ENCODE measurements around the gene SPIN1. TPM values are rescaled to one million over a fixed set of nuclear protein-coding genes. Genes with fewer than 3 reads are reported as not detected.
A peak's percentile ranks its signal among the peaks of the same experiment; 100 is the strongest.
"Not testable (repeated sequence)": the region's sequence is repeated elsewhere in the genome, so short reads cannot be mapped to it uniquely, and the experiment has no call there.

Gene SPIN1
- total RNA-seq, 2 experiments from 2014 or later = 30.0 to 33.1 TPM

- peaks cover 14% of the 10 kb centered on the region for H3K9me3 Mint-ChIP-seq
- POLR2A ChIA-PET = no interaction called here
These were observed 15.2 kb upstream of the SPIN1 start for GRCh38 chr9:88373045-88373444.

DNA sequence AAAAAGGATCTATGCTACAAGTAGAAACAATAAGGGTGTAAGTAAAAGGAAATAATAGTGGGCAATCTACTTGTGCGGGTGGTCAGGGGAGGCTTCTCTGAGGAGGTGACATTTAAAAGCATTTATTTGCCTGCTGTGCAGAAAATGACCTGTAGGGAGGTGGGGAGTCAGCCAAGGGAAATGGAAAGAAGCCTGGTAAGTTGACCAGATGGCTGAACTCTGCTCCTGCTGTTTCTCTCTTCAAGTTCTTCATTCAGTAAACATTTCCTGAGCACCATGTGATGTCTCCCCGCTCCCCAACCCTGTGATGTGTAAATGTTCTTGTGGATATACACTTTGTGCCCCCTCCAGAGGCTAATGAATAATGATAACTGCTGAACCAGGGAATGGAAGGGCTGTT, 9.9 kb upstream of the SPIN1 start:
- no peaks in the 10 kb centered on the region for H3K4me1 Mint-ChIP-seq
- CTCF ChIA-PET = no interaction called here
- POLR2A ChIA-PET = no interaction called here
- no peak overlapping the region for H3K4me3 Mint-ChIP-seq
- peaks cover 10% of the 10 kb centered on the region for H3K9me3 Mint-ChIP-seq
- no peak overlapping the region for H3K27ac Mint-ChIP-seq
- DNase-seq = no peak
- H3K27me3 Mint-ChIP-seq = peaks cover 3% of the 10 kb centered on the region
- H3K36me3 Mint-ChIP-seq (ENCODE audit: low read depth) = no peaks in the 10 kb centered on the region

More at GRCh38 chr9:88373045-88373444, 15.2 kb upstream of the SPIN1 start:
- Mint-ChIP-seq H3K36me3 (ENCODE audit: low read depth) (no peaks in the 10 kb centered on the region), H3K4me1 (no peaks in the 10 kb centered on the region), H3K27ac (no peak overlapping the region), H3K27me3 (peaks cover 8% of the 10 kb centered on the region), H3K4me3 (no peak overlapping the region)
- CTCF ChIA-PET = no interaction called here
- no peak for DNase-seq

DNA sequence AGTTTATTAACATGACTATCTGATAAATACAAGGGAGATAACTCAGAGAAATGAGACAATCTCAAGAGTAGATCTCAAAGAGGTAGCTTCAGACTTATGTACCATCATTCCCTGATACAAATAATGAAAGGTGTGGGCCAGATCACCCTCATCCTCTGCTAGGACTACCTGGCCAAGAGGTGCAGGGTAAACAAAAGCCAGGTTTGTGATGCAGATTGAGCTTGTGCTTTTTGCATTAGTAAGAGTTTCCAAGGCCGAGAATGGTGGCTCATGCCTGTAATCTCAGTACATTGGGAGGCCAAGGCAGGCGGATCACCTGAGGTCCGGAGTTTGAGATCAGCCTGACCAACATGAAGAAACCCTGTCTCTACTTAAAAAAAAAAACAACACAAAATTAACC, 8.9 kb upstream of the SPIN1 start:
- CTCF ChIA-PET = no interaction called here
- H3K4me1 Mint-ChIP-seq = no peaks in the 10 kb centered on the region

GRCh38 chr9:88380118-88380517, 8.1 kb upstream of the SPIN1 start:
- H3K36me3 Mint-ChIP-seq (ENCODE audit: low read depth) = no peaks in the 10 kb centered on the region
- H3K27ac Mint-ChIP-seq = no peak overlapping the region
- ChIA-PET CTCF (no interaction called here), POLR2A (no interaction called here)
- peaks cover 5% of the 10 kb centered on the region for H3K9me3 Mint-ChIP-seq
- no peaks in the 10 kb centered on the region for H3K4me1 Mint-ChIP-seq
- DNase-seq = no peak
- no peak overlapping the region for H3K4me3 Mint-ChIP-seq
- H3K27me3 Mint-ChIP-seq = peaks cover 2% of the 10 kb centered on the region

More for the DNA sequence above, 8.9 kb upstream of the SPIN1 start:
- Mint-ChIP-seq H3K27me3 (peaks cover 3% of the 10 kb centered on the region), H3K27ac (no peak overlapping the region), H3K4me3 (no peak overlapping the region), H3K9me3 (peaks cover 7% of the 10 kb centered on the region), H3K36me3 (ENCODE audit: low read depth) (no peaks in the 10 kb centered on the region)
- POLR2A ChIA-PET = no interaction called here
- DNase-seq = no peak

DNA sequence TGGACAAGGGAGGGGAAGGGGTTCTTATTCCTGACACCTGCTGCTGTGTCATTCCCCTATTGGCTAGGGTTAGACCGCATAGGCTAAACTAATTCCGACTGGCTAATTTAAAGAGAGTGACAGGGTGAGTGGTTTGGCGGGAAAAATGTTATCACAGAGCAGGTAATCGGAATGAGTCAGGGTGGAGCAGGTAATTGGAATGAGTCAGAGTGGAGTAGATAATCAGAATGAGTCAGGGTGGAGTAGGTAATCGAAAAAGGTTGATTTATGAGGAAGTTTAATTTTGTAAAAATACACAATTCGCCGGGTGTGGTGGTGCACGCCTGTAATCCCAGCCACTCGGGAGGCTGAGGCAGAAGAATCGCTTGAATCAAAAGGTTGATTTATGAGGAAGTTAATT, 6.9 kb upstream of the SPIN1 start:
- CTCF ChIA-PET; H3K4me1 Mint-ChIP-seq; H3K9me3 Mint-ChIP-seq; H3K27me3 Mint-ChIP-seq; H3K36me3 Mint-ChIP-seq (ENCODE audit: low read depth); POLR2A ChIA-PET; H3K27ac Mint-ChIP-seq; DNase-seq; H3K4me3 Mint-ChIP-seq: not testable (repeated sequence)

GRCh38 chr9:88383176-88383575, 5.1 kb upstream of the SPIN1 start:
- CTCF ChIA-PET = interaction anchor here (0.9 to 1.8 kb wide), 2 partner anchors 13 to 207 kb away, joined by 3 to 7 read pairs; no protein-coding TSS in a partner anchor
- H3K27me3 Mint-ChIP-seq = no peaks in the 10 kb centered on the region

DNA sequence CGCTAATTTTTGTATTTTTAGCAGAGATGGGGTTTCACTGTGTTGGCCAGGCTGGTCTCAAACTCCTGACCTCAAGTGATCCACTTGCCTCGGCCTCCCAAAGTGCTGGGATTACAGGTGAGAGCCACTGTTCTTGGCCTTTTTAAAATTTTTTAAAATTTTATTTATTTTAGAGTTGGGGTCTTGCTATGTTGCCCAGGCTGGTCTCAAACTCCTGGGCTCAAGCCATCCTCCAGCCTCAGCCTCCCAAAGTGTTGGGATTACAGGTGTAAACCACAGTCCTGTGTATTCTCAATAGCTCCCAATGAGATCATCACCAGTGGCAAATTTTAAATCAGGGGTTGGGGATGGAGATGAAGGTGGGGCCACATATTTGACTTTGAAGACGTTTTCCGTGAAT, 2.1 kb upstream of the SPIN1 start:
- Mint-ChIP-seq H3K4me3 (peak overlapping the region; percentile 6), H3K4me1 (peaks cover 28% of the 10 kb centered on the region)
- H3K27me3 Mint-ChIP-seq; H3K9me3 Mint-ChIP-seq; DNase-seq; CTCF ChIA-PET; H3K27ac Mint-ChIP-seq; H3K36me3 Mint-ChIP-seq (ENCODE audit: low read depth); POLR2A ChIA-PET: not testable (repeated sequence)

More at GRCh38 chr9:88383176-88383575, 5.1 kb upstream of the SPIN1 start:
- no peaks in the 10 kb centered on the region for H3K9me3 Mint-ChIP-seq
- POLR2A ChIA-PET = no interaction called here
- H3K36me3 Mint-ChIP-seq (ENCODE audit: low read depth) = no peaks in the 10 kb centered on the region
- H3K27ac Mint-ChIP-seq = no peak overlapping the region
- peaks cover 12% of the 10 kb centered on the region for H3K4me1 Mint-ChIP-seq
- DNase-seq = no peak
- H3K4me3 Mint-ChIP-seq = no peak overlapping the region

DNA sequence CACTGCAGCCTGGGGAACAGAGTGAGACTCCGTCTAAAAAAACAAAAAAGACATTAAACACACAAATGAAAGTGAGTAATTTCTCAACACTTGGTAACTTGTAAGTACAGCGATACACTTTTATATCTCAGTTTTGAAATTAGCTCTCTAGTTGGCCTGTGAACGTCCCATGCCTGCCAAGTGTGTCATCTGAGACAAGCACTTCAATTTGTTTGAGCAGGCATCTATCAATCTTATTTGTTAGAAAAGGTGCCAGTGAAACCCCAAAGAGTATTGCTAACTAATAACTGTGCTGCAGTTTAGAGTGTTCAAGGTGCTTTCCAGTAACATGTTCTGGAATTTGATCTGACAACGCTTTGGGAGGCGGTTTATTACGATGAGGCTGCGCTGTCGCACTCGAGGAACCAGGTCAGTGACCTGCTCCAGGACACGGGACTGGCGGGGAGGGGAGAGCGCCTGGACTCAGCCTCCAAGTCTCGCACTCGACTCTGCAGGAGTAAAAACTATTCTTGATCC, 1.1 kb upstream of the SPIN1 start:
- Mint-ChIP-seq H3K9me3 (no peaks in the 10 kb centered on the region), H3K4me1 (peaks cover 30% of the 10 kb centered on the region), H3K27ac (peak overlapping the region; percentile 90), H3K36me3 (ENCODE audit: low read depth) (peaks cover 3% of the 10 kb centered on the region), H3K4me3 (peak overlapping the region; percentile 80), H3K27me3 (no peaks in the 10 kb centered on the region)
- POLR2A ChIA-PET = no interaction called here
- no peak for DNase-seq
- CTCF ChIA-PET = interaction anchor here (1.3 kb wide), 1 partner anchor 18 kb away, joined by 3 read pairs; no protein-coding TSS in a partner anchor

DNA sequence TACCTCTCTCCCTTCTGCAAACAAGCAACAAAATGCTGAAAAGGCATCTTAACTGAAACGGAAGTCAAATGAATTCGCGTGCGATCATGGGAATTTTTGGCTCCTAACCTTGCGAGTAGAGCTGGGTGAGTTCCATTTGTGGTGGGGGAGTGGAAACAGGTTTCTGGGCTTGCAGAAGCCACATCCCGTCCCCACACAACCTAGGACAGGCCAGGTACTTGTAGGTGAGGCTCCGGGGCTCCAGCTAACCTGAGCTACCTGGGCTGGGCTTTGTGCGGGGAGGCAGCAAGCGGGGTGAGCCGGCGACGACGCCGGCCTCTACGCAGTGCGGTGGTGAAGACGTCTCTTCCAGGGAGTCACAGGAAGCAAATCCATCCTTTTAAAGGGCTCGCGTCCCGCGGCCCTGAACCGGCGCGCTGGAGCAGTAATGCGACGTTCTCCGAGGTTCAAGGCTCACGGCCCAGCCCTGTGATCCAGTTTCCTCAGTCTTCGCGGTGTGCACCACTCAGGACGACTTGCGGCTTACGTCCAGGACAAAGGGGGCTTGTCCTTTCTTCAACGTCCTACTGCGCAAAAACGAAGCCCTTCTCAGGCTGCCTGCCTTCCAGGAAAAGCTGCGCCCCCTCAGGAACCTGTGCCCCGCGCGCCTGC, 567 bp upstream of the SPIN1 start:
- peak overlapping the region; percentile 90 for H3K27ac Mint-ChIP-seq

GRCh38 chr9:88388886-88389605, 802 bp downstream of the SPIN1 start:
- H3K27me3 Mint-ChIP-seq = no peaks in the 10 kb centered on the region
- POLR2A ChIA-PET = no interaction called here
- H3K4me3 Mint-ChIP-seq = peak overlapping the region; percentile 90
- H3K9me3 Mint-ChIP-seq = no peaks in the 10 kb centered on the region
- CTCF ChIA-PET = no interaction called here
- peak overlapping the region; percentile 92 for H3K27ac Mint-ChIP-seq
- peak; percentile 37 for DNase-seq
- peaks cover 5% of the 10 kb centered on the region for H3K36me3 Mint-ChIP-seq (ENCODE audit: low read depth)
- H3K4me1 Mint-ChIP-seq = peaks cover 35% of the 10 kb centered on the region

More for the DNA sequence above, 567 bp upstream of the SPIN1 start:
- Mint-ChIP-seq H3K9me3 (no peaks in the 10 kb centered on the region), H3K4me3 (peak overlapping the region; percentile 80), H3K27me3 (no peaks in the 10 kb centered on the region), H3K36me3 (ENCODE audit: low read depth) (peaks cover 5% of the 10 kb centered on the region), H3K4me1 (peaks cover 32% of the 10 kb centered on the region)
- peak; percentile 44 for DNase-seq
- POLR2A ChIA-PET = no interaction called here
- CTCF ChIA-PET = interaction anchor here (1.3 kb wide), 1 partner anchor 19 kb away, joined by 3 read pairs; no protein-coding TSS in a partner anchor

- peak overlapping the region; percentile 10 for H3K4me3 Mint-ChIP-seq
- POLR2A ChIA-PET = no interaction called here
- H3K9me3 Mint-ChIP-seq = no peaks in the 10 kb centered on the region
- H3K27me3 Mint-ChIP-seq = no peaks in the 10 kb centered on the region
- DNase-seq = no peak
- H3K36me3 Mint-ChIP-seq (ENCODE audit: low read depth) = peaks cover 8% of the 10 kb centered on the region
- CTCF ChIA-PET = no interaction called here
- H3K4me1 Mint-ChIP-seq = peaks cover 37% of the 10 kb centered on the region
- H3K27ac Mint-ChIP-seq = no peak overlapping the region
These were observed 2.2 kb downstream of the SPIN1 start for GRCh38 chr9:88390371-88390990.

DNA sequence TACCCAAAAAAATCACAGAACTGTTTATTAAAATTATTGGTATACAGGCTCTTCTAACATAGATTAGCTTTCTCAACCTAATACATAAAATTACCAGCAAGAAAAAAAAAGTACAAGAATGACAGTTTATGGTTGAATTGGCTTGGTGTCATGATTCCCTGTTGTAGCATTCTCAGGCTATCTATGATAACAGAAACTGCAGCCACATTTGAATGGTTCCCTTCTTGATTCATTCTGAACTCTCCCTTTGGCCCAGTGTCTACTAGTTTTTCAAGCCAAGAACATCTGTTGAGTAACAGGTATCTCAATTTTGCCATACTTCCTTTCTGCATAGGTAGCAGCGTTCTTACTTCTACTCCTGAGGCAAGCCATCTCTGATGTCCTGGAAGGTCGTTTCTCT, 3.0 kb downstream of the SPIN1 start:
- ChIA-PET POLR2A (no interaction called here), CTCF (no interaction called here)
- H3K27ac Mint-ChIP-seq = no peak overlapping the region
- peaks cover 37% of the 10 kb centered on the region for H3K4me1 Mint-ChIP-seq
- no peak overlapping the region for H3K4me3 Mint-ChIP-seq
- H3K9me3 Mint-ChIP-seq = no peaks in the 10 kb centered on the region
- DNase-seq = no peak
- no peaks in the 10 kb centered on the region for H3K27me3 Mint-ChIP-seq
- H3K36me3 Mint-ChIP-seq (ENCODE audit: low read depth) = peaks cover 8% of the 10 kb centered on the region

DNA sequence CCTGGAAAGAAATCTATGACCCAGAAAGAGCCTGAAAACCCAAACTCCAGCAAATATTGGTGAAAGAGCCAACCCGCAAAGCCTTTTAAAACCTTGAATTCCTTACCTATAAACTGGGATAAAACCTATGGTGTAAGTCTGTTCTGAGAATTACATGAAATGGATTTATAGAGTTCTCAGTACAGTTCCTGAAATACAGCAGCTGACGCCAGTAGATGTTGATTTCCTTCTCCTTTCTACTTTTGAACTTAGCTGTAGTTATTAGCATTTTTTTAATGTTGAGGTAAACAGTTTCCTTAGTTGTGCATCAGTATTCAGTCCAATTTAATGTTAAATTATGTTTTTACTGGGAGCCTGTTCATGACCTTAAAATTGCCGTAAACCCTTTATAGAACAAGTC, 3.7 kb downstream of the SPIN1 start:
- DNase-seq = no peak
- no peak overlapping the region for H3K27ac Mint-ChIP-seq
- ChIA-PET POLR2A (no interaction called here), CTCF (no interaction called here)
- no peaks in the 10 kb centered on the region for H3K9me3 Mint-ChIP-seq
- no peaks in the 10 kb centered on the region for H3K27me3 Mint-ChIP-seq
- H3K4me3 Mint-ChIP-seq = no peak overlapping the region
- H3K4me1 Mint-ChIP-seq = peaks cover 36% of the 10 kb centered on the region
- peaks cover 8% of the 10 kb centered on the region for H3K36me3 Mint-ChIP-seq (ENCODE audit: low read depth)
